HG03045 (cell line): ENCODE data around the gene RBMS3.
"Not testable (repeated sequence)": the region's sequence is repeated elsewhere in the genome, so short reads cannot be mapped to it uniquely, and the experiment has no call there.

Source experiments
- ATAC-seq: cut with Tn5 transposase; IDR thresholded peaks from one replicate; pipeline ENCODE4 v1.9.1; 2021; ENCODE audit warnings: mild to moderate bottlenecking, moderate library complexity; ENCODE audit not compliant: unreplicated experiment

Gene RBMS3

DNA sequence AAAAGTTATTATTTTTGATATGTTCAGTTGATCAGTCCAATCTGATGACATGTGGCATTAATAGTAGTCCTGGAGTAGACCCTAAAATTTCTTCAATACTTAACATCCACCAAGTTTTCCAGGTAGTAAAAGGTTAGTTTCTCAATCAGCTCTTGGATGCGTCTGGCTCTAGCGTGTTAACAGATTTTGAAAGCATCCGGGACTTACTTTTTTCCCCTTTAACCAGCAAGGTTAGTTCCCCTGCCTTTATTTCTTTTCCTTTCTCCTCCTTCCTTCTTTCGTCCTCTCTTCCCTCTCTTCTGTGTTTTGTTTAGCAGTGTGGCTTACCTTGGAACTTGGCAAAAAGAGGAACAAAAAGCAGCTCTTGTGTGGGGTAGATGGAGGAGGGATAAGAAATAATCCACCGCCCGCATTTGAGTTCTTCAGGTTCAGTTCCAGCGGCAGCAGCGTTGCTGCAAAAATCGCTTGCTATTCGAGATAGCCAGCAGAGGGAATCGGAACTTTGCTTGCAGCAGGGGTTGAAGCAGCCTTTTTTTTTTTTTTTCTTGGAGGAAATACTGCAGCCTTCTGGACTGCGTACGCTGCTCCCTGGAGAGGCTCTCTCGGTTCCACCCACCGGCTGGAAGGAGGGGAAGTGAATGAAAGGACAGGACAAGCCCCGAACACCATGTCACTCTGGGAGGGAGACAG, at the start of gene RBMS3:
Gene RBMS3 (plus strand): TSS at position 668 of the 690 bp plus-strand sequence.
- no peak for ATAC-seq

DNA sequence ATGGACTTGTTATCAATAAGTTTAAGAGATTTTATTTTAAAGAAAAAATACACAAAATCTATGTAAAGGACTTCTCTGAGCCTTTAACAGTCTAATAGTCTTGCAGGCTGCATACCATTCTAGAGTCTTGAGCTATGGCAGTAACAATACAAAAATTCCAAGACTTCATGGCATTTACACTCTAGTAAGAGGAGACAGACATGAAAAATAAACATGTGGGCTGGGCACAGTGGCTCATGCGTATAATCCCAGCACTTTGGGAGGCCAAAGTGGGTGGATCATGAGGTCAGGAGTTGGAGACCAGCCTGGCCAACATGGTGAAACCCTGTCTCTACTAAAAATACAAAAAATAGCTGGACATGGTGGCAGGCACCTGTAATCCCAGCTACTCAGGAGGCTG, 47.7 kb upstream of the RBMS3 start:
- not testable (repeated sequence) for ATAC-seq

DNA sequence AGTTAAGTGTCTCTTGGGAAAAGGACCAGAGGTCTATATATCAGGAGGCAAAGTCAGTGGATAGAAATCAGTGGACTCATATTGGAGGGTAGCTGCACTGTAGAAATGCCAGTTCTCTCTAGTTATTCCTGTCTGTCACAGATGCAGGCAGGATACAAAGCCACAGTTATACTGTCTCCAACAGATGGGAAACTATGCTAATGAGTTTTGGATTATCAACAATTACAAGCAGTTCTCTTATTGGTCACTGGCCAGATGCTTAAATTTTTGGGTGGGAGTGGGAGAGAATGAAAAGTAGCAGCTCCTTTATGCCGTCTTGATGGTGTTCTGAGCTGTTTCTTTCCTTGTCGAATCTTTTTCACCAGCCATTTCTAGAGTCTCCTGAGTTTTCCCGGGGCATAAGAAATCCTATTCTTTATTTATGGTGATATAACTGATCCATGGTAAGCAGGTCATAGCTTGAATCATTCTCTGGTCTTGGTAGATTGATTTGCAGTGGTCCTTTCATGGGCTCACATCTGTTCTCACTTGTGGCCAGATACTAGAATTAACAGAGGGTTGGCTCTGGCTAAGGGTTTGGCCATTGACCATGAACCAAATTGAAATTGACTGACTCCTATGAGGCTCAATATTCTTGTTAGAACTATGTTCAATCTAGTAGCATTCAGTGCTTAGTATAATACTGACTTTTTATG, 44.6 kb upstream of the RBMS3 start:
- no peak for ATAC-seq

DNA sequence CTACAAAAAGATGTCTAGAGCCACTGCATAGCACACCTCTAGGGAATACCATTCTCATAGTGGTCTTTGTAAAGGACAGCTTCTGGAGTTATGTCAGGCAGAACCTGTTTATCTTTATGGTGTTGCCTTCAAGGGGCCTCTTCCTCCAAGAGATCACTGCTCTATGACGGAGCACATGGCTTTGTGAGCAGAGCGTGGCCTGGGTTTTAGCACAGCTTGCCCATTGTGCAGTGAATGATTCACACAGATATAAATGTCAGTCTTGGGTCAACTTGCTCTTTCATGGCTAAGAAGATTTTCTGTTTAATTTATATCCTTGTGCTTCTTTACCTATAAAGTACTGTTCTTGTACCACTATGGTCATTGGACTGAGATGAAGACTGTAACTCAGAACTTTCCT, 41.5 kb upstream of the RBMS3 start:
- no peak for ATAC-seq

DNA sequence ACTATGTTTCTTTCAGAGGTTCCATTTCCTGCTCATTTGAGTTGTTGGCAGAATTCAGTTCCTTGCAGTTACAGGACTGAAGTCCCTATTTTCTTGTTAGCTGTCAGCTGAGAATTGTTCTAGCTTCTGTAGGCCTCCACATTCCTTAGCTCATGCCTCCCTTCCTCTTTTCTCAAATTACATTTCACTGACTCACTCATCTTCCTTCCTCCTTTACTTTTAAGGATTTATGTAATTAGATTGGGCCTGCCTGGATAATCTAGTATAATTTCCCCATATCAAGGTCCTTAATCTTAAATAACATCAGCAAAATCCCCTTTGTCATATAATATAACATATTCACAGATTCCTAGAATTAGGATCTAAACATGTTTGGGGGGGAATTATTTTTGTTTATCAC, 40.6 kb upstream of the RBMS3 start:
- ATAC-seq = no peak

DNA sequence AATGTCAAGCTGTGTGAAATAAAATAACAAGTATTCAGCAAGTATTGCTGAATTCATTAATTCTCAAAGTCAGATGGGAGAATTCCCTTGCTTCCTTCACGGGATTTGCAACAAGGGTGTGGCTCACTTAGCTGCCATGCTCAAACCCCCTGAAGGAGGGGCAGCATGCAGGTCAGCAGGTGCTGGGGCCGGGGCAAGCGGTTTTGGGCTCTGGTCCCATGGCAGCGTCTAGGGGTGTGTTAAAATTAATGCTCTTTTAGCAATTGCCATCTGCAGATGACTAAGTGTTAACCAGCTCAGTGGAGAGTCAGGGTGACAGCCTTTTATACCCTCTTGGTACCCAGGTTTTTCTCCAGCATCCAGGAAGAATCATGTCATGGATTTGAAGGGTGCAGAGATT, 40.0 kb upstream of the RBMS3 start:
- no peak for ATAC-seq

DNA sequence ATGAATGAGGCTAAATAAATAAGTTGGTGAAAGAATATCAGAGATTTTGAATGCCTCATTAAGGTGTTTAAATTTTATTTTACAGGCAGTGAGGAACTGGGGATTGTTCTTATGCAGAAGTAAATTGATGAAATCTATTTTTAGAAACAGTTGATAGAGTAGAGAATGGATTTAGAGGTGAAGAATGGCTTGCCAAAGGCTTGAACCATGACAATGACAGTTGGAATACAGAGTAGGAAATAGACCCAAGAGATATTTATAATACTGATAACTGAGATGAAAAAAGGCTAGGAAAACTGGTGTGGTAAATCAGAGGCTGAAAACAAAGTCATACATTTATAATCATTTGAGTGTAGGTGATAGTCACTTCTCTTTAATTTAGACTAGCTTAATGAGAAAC, 39.0 kb upstream of the RBMS3 start:
- no peak for ATAC-seq

DNA sequence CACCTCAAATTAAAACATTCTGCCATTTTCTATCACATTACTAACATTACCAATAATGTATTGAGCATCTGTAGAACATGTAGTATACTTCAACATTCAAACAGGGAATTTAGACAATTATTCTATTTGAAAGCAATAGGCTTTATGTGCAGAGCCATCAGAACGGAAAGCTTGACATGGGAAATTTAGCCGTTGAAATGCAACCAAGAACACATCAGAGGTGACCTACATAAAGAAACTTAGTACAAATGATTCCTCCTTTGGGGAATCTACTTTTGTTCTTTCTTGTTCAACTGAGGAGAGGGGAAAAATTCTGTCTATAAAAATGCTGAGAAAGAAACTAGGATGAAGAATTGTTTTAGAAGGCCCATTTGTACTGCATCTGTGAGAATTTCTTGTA, 38.6 kb upstream of the RBMS3 start:
- no peak for ATAC-seq

DNA sequence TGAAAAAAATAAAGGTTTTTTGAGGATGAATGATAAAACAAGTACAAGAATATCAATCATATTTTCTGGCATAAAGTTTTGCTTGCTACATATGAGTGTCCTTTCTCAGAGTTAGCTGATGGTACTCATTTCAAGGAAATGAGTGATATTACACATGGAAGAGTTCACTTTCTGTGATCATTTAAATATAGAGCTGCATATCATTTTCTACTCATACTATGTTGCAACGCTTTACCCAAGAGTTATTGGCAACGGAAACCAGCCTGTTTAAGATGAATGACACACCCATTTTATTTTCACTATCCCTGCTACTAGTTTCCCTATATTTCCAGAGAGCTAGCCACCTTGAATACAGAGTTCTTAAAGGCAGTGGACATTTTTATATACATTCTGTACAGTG, 35.4 kb upstream of the RBMS3 start:
- ATAC-seq = no peak

DNA sequence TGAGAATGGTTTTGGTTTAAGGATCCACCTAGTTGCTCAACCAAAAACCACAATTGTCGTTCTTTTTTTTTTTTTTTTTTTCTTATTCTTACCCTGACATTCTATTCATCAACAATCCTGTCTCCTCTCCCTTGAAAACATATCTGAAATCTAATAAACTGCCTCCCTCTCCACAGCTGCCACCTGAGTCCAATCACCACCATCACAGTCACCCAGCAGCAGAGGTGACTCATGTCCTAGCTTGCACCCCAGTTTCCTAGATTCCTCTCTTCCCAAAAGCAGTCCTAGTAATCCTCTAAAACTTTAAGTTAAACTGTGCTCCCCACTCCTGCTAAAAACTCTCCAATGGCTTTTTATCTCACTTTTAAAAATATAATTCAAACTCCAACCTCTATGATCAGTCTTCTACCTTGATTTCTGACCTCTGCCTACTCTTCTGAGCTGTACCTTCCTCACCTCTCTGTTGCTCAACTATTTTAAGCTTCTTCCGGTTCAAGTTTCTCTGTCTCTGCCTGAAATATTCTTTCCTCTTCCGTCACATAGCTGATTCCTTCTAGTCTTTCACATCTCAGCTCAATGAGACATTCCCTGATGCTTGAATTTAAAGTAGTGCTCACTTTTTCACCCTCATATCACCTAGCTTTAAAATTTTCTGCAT, 33.7 kb upstream of the RBMS3 start:
- no peak for ATAC-seq

DNA sequence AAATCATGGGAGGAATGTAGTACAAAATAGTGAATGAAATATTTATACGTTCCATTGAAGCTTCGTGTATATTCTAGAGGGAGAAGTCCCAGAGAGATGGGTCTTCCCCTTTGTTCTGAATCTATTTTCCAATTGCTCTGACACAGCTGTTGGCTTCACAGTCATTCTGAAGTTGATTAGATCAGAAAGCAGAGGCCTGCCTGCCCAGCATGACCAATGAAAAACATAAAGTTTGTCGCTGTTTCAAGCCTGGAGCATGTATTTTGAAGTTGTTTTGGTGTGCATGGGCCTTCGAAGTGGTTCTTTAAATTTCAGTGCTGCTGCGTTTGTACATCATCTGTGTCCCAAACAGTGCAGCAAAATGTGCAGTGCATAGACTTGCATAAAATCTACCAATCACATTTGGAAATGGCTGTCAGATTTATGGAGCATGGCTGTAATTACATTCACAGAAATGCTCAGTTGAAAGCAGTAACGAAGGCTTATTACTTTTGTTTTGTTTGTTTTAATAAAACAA, 31.0 kb upstream of the RBMS3 start:
- ATAC-seq = no peak

DNA sequence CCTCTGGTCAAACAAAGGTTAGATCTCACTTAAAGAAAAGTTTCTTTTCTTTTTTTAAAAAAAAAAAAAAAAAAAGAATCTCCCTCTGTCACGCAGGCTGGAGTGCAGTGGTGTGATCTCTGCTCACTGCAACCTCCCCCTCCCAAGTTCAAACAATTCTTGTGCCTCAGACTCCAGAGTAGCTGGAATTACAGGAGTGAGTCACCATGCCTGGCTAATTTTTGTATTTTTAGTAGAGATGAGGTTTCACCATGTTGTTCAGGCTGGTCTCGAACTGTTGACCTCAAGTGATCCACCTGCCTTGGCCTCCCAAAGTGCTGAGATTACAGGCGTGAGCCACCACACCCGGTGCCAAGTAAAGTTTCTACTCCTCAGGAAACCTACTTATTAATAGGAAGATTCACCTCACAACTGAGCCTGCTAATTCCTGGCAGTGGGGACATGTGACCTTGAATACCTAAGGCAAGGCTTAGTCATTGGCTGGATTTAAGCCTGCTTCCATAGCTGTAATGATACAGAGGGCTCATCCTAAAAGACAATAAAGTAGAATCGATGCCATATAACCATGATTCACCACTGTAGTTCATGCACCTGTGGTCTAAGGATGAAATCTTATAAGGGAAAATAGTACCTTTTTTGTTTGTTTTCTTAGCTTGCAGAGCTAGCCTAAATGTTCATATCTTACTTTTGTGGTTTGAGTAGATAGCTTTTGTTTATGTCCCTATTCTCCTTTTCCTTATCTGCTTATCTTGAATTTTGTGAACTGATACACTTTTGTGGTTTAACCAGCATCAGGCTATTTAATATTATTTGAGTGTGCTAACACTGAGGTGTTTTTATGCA, 24.8 kb upstream of the RBMS3 start:
- no peak for ATAC-seq

DNA sequence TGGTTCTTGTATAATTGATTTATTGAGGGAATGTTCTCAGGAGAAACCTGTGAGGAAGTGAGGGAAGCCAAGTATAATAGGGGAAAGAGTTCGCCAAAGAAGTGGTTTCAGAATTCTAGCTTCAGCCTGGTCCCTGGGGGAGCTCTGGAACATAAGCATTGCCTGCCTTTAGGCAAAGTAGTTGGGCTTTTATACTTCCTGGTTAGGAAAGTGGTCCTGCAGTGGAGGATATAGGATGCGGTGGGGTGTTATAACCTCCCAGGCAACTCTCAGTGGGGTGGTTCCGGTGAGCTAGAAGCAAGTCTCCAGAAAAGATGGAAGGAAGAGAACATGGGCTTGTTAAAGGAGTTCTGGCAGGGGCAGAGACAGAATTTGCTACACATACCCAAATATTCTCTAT, 22.7 kb upstream of the RBMS3 start:
- ATAC-seq = no peak

DNA sequence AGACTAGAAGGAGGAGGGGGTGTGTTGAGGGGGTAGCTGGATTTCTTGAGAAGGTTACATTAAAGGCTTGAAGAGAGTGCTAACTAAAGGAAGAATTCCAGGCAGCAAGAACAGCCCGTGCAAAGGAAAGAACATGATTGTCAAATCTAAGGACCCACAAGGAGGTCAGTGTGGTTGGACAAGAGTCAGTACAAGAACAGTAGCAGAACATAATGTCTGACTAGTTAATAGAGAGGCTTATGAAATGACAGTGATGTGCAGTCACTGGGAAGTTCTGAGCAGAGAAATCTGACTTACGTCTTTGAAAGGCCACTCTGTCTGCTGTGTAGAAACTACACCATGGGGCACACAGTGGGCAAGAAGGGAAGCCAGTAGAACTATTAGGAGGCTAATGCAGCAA, 19.8 kb upstream of the RBMS3 start:
- ATAC-seq = no peak

DNA sequence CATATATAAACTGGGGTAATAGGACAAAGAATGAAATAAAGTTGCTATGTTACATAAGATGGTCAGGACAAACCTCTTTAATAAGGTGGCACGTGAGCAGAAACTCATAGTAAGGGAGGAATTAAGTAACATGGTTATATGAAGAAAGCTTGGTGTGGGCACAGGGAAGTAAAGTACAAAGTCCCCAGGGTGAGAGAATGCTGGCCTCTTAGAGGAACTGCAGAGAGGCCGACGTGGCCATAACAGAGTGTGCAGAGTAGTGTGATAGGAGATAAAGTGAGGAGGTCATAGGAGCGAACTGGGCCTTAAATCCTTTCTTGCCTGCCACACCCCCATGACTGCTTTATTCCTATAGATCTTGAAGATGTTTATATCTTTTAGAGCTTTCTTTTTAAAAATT, 17.4 kb upstream of the RBMS3 start:
- ATAC-seq = no peak

DNA sequence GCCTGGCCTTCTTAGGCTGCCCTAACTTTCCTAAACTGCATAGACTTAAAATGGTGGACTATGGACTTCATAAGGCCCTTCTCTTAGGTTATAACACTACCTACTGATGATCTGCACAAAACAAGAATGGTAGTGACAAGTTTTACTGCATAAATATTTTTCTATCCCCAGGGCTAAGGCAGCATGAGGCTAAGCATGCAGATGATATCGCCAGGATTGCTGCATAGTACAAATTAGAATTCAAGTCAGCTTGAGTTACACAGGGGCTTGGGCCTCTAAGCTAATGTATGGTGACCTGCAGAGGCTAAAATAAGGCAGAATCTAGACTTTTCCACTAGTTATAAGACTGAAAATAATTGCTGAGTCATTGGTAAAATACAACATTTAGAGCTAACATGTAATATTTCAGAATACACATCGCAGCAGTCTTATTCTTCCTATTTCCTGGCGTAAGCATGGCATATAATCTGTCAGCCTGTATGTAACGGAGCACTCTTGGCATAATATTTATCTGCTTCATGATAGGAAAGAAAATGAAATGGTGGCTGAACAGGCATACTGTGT, 15.3 kb upstream of the RBMS3 start:
- ATAC-seq = no peak

DNA sequence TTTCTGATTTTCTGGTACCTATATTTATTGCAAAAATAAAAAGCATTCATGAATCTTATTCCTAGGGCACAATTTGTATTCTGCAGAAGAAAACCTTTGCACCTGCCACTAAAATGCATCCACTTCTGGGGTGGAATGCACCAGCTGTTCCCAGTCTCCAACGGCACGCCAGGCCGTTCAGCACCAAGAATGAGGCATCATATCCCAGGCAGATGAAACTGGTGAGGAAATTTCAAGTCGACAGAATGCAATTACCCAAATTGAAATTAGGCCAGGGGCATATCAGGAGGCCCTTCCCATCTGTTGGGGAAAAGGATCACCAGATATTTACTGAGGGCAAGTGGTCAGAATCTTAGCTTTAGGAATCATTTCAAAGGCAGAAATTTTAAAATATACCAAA, 13.6 kb upstream of the RBMS3 start:
- no peak for ATAC-seq

DNA sequence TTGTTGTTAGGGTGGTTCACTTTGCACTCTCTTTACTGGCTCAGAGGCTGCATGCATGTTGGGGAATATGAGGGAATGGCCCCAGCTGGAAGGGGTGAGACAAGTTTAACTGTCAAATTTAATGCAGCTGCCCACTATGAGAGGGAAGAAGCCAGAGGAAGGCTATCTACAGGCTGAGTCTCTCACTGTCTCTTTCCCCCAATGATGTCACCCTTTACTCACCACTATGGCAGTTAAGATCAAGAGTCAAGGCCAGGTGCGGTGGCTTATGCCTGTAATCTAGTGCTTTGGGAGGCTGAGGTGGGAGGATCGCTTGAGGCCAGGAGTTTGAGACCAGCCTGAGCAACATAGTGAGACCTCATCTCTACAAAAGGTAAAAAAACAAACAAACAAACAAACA, 12.2 kb upstream of the RBMS3 start:
- no peak for ATAC-seq

DNA sequence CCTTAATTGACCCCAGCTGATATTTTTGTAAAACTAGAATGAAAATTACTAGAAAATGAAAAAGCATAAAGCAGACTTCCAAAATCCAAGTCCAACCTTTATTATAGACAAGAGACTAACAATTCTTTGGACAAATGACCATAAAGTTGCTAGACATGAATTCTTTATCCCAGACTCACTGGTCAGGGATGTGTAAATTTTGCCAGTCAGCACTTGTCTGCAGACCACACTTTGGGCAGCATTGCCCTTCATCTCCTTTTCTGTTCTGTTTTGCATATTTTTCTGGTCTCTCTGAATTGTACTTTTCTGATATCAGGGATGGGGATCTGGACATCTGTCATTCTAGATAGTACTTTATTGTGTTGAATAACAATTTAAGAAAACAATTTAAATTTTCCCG, 10.1 kb upstream of the RBMS3 start:
- ATAC-seq = no peak

DNA sequence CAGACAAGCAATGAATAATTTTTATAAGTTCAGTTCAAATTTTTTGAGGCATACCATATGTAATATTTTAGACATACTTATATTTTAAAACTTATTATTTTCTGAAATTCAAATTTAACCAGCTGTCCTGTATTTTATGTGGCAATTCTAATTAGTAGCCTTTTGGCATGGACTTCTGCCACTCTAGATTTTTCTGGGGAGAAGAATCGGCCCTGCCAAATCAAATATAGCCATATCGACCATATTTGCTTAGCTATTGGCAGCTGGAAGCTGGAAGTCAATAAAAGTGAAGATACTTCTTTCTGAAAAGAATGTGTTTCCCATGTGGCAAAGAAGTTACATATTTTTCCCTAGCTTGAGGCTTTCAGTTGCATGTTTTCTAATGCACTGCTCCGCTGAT, 9.4 kb upstream of the RBMS3 start:
- ATAC-seq = no peak

DNA sequence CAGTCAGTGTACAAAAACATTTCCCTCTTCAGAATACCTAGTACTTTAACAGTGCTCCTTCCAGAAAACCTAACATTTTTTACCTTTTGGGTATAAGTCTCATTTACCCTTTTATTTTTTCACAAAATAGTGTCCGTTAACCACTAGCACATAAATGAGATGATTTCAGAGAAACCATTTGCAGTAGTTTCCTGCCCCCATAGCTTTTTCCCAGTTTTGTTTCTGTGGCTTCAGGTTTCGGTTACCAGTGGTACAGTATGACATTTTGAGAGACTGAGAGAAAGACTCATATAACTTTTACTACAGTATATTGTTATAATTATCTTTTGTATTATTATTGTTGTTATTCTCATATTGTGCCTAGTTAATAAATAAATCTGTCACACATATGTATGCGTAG, 6.2 kb upstream of the RBMS3 start:
- ATAC-seq = no peak
